Liver (tissue), 3 donors: ENCODE results near the gene HCRTR1.

Experiments
- EGR1 ChIP-seq, 2 donors: IDR thresholded peaks; 2 replicates each; pipeline ENCODE4 v1.6.1; 2016 to 2018; ENCODE audit warnings: antibody characterized with exemption in 2 of 2, low read depth in 2 of 2
- GABPA ChIP-seq, 2 donors: IDR thresholded peaks in 1 of 2; conservative IDR thresholded peaks in 1 of 2; 2 replicates each; pipeline ENCODE4 v1.6.1; 2016; ENCODE audit warnings: antibody characterized with exemption in 2 of 2, mild to moderate bottlenecking in 1 of 2, moderate library complexity in 1 of 2
- HNF4A ChIP-seq, 2 donors: conservative IDR thresholded peaks; 2 replicates each; pipeline ENCODE4 v1.6.1; 2016; ENCODE audit warnings: antibody characterized with exemption in 2 of 2, mild to moderate bottlenecking in 2 of 2
- JUND ChIP-seq, 2 donors: IDR thresholded peaks; 2 replicates each; pipeline ENCODE4 v1.6.1; 2016; ENCODE audit warnings: antibody characterized with exemption in 2 of 2
- NR2F2 ChIP-seq: IDR thresholded peaks from 2 replicates; pipeline ENCODE4 v1.6.1; 2016; ENCODE audit warnings: antibody characterized with exemption
- TAF1 ChIP-seq: conservative IDR thresholded peaks from 2 replicates; pipeline ENCODE4 v1.6.1; 2016; ENCODE audit warnings: antibody characterized with exemption, mild to moderate bottlenecking
- TF ChIP-seq, protein P1 (sequence below): IDR thresholded peaks from 2 replicates; pipeline ENCODE4 v1.6.1; 2016; ENCODE audit warnings: antibody characterized with exemption
- TF ChIP-seq, protein P2 (sequence below): fragments of 150-350 bp; IDR thresholded peaks from 2 replicates; pipeline ENCODE4 v1.5.1; 2017; ENCODE audit warnings: improper control_type of control experiment, low read depth, low read length; ENCODE audit not compliant: missing input control
- TF ChIP-seq, protein P3 (sequence below): IDR thresholded peaks from 2 replicates; pipeline ENCODE4 v1.6.1; 2016; ENCODE audit warnings: antibody characterized with exemption
- donor health status: healthy.
- donor health status: healthy.

DNA sequence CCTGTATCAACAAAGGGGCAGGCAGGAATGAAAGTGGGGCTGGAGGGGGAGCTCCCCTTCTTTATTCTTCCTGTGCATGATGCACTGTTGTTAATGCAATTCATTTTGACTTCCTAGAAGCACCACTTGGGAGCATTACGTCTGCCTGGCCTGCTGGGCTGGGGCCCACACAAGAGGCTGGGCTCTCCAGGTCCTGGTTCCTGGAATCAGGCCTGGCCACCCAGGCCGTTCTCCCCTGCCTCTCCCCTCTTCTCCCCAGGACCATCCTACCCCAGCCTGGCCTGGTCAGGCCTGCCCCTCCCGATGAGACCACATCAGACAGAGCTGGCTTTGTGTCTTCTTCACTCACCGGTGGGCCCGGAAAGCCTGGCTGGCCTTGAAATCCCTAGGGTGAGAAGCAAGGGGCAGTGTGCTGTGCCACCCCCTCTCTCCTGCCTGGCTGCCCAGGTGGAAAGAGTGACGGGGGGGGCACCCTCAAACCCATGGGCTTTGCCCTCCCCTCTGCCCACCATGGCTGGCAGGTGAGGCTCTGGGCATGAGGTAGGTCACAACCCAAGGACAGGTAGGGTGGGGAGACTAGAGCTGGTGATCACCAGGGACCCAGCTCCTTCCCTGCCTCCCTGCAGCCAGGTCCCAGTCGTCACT is 47.9 kb downstream of the HCRTR1 start:
- TF ChIP-seq, protein P1, sequence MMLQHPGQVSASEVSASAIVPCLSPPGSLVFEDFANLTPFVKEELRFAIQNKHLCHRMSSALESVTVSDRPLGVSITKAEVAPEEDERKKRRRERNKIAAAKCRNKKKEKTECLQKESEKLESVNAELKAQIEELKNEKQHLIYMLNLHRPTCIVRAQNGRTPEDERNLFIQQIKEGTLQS, result no peak
- no peak for TF ChIP-seq GABPA (IDR thresholded peaks at IDR 0.05 in 1 of 2, conservative IDR thresholded peaks at IDR 0.05 in 1 of 2)
- TF ChIP-seq, protein P2, sequence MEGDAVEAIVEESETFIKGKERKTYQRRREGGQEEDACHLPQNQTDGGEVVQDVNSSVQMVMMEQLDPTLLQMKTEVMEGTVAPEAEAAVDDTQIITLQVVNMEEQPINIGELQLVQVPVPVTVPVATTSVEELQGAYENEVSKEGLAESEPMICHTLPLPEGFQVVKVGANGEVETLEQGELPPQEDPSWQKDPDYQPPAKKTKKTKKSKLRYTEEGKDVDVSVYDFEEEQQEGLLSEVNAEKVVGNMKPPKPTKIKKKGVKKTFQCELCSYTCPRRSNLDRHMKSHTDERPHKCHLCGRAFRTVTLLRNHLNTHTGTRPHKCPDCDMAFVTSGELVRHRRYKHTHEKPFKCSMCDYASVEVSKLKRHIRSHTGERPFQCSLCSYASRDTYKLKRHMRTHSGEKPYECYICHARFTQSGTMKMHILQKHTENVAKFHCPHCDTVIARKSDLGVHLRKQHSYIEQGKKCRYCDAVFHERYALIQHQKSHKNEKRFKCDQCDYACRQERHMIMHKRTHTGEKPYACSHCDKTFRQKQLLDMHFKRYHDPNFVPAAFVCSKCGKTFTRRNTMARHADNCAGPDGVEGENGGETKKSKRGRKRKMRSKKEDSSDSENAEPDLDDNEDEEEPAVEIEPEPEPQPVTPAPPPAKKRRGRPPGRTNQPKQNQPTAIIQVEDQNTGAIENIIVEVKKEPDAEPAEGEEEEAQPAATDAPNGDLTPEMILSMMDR, result no peak
- TF ChIP-seq EGR1 (IDR thresholded peaks at IDR 0.05; ENCODE audit: low read depth in 2 of 2), result no peak
- TF ChIP-seq, protein P3, sequence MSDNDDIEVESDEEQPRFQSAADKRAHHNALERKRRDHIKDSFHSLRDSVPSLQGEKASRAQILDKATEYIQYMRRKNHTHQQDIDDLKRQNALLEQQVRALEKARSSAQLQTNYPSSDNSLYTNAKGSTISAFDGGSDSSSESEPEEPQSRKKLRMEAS, result no peak
- TF ChIP-seq TAF1, result no peak
- TF ChIP-seq HNF4A (conservative IDR thresholded peaks at IDR 0.05), result no peak
- no peak for TF ChIP-seq NR2F2
- TF ChIP-seq JUND (IDR thresholded peaks at IDR 0.05), result no peak
